ENCODE data around the gene ZNF488.

- TF ChIP-seq CTCF (IDR thresholded peaks at IDR 0.05) (no peak), POLR2AphosphoS5 (IDR thresholded peaks at IDR 0.05) (no peak), EP300 (IDR thresholded peaks at IDR 0.05) (no peak)
These were observed 16.2 kb upstream of the ZNF488 start for GRCh38 chr10:47400251-47400650.
